Epithelial cell of esophagus (primary cell): ENCODE measurements around the gene METTL22.

Source experiments
- DNase-seq: peaks from one replicate; pipeline ENCODE4 v3.0.0; 2010; ENCODE audit warnings: low read depth
- H3K4me3 ChIP-seq: 2 replicates; pipeline ENCODE4 v1.5.1; 2011; ENCODE audit warnings: mild to moderate bottlenecking, low read length, control low read depth
- CTCF ChIP-seq: IDR thresholded peaks from 2 replicates; pipeline ENCODE4 v1.5.1; 2011; ENCODE audit warnings: low read depth, mild to moderate bottlenecking, low read length, control low read depth, inconsistent platforms; ENCODE audit not compliant: insufficient read depth; ENCODE audit errors: missing control alignments

The METTL22 gene

GRCh38 chr16:8678068-8678927, 56.8 kb downstream of the METTL22 start:
- no peak for TF ChIP-seq CTCF
- peak; percentile 93 for DNase-seq
- no peak overlapping the region for H3K4me3 ChIP-seq

- peak; percentile 65 for DNase-seq
- no peak overlapping the region for H3K4me3 ChIP-seq
- TF ChIP-seq CTCF = no peak
Observed at GRCh38 chr16:8679151-8679550, 57.7 kb downstream of the METTL22 start.

GRCh38 chr16:8682551-8683259, 61.2 kb downstream of the METTL22 start:
- no peak for DNase-seq
- H3K4me3 ChIP-seq = no peak overlapping the region
- no peak for TF ChIP-seq CTCF

GRCh38 chr16:8683640-8684039, 62.1 kb downstream of the METTL22 start:
- TF ChIP-seq CTCF = no peak
- no peak for DNase-seq
- H3K4me3 ChIP-seq = no peak overlapping the region

GRCh38 chr16:8685617-8686016, 64.1 kb downstream of the METTL22 start:
- DNase-seq = no peak
- no peak for TF ChIP-seq CTCF
- H3K4me3 ChIP-seq = no peak overlapping the region

- no peak overlapping the region for H3K4me3 ChIP-seq
- no peak for TF ChIP-seq CTCF
- DNase-seq = peak; percentile 32
Observed at GRCh38 chr16:8686031-8686621, 64.6 kb downstream of the METTL22 start.
